Stimulated activated CD4-positive, alpha-beta T cell treated with anti-CD3 and anti-CD28 coated beads, Interleukin-1b, Interleukin-23, amount 100 ng/mL, for 24 hours (primary cell): ENCODE measurements around the gene NEDD9.

Source experiments
- DNase-seq, 4 experiments: peaks; one replicate each; pipeline ENCODE4 v3.0.0-alpha.2; 2020; ENCODE audit warnings: low read depth in 4 of 4, low spot score in 1 of 4

The NEDD9 gene

DNA sequence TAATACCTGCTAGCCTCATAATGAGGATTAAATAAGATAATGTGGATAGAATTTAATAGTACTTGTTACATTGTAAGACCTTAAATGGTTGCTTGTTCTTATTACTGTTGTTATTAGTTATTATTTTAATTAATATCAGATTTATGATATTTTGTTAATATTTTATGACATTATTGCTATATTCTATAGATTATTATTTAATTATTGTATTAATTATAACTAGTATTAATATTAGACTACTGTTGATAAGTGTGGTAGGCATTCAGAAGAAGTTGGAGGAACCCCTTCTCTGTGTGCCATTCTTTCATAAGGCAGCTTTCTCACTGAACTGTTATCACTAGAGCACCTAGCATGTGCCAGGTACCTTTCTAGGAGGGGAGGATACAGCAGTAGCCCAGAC, 2.6 kb upstream of the NEDD9 start:
- DNase-seq, result no peak

DNA sequence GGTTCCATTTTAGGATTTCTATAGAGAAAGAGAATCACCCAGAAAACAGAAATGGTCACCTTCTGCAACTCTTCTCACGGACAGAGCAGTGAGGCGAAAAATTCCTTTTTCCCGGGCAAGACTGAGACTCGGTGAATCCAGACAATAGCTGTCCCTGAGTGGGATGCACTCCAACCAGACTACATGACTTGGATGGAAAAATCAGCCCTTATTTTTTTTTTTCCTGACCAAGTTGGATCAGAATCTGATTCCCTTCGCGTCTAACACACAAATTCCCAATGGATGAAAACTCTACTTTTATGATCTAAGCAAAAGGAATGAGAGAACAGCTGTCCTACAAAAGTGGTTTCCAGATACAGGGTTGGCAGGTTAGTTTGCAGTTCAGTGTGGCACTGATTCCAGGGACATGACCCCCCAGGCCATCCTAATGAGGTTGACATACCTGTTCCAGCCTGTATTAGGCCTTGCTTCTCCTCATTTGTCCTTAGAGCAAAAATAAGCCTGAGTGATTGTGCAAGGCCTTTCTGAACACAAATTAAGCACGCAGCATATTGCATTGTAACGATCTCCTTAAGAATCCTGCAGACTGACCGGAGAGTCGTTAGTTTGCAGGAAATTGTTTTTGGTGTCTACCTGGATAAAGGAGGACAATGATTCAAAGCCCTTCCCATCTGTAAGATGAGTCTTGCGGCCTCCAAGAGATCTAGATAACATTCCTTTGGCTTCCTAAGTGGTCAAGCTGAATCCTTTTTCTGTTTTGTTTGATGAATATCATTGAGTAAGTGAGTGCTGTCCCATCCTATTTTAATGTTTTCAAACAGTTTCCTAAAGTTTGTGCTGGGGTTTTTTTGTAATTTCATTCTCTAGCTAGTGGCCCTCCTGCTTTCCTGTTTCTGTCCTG, 1.5 kb upstream of the NEDD9 start:
- DNase-seq, result no peak

DNA sequence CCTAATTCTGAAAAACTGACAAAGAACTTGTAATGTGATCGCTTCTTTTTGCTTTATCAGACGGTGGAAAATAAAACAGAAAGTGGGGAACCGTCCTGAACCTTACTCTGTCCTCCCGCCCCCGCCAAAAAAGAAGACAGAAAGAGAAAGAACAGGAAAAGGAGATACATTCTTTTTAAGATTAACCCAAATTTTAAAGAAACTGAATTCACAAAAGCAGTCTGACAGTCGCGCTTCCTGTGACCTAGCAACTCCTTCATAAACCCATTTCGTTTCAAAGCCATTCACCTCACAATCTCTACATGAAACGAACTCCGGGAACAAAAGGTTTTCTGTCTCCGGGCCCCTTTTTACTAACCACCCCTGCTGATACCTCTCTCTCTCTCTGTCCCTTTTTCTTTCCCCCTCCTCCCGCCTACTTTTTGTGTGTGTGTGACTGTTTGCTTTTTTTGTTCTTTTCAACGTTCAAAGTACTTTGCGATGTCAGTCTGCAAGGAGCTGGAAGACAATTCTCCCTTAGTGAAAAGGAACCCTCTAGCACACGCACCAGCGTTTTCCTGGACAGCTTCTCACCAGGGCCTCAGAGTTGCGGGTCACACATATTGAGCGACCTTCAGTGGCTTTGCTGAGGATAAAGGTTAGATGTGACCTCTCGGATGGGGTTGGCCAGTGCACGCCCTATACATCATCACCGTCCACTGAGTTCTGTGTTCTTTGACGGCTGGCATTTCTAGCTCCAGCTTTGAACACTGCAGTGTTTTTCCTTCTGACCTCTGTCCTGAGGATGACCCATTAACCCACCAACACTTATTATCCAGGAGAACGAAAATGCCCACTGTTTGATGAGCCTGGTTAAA, 530 bp upstream of the NEDD9 start:
- DNase-seq, result no peak

DNA sequence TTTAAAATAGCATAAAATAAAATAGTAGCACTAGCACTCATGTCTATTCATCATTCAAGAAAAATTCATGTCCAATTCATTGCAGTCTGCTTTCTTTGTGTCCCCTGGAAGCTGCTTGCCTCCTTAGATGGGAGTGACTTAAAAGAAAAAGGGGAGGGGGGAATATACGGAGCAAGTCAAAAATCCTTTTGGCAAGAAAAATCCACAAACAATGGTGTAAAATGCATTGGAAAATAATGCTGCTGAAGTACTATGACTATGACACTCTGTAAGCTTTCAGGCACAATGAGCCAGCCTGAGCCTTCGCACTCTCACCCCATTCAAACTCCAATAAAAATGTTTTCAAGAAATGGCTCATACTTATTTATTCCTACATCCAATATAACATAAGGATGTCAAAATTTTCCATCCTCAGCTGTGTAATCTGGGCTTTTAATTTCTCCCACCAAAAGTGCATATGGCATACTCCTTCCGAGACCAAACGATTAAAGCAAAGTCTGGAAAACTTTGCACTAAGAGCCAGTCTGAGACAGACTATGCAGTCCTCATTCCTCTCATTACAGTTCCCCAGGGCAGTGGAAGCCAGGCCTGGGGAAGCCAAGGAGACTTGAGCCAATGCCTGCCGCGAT, 790 bp downstream of the NEDD9 start:
- DNase-seq, result no peak

DNA sequence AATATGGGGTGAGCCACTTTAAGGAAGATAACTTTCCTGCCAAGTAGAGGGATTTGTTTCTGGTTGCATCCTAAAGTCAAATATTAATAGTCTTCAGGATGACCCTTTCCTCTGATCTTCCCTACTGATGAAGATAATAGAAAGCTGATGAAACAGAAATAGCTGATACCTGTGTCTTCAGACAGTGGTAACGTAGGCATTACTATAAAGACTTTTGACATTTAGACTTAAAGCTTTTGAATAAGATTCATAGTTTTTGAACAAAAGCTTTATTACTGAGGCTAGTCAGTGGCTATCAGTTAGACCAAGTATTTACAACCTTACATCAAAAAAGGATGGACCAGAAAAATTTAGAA, 1.4 kb downstream of the NEDD9 start:
- DNase-seq, result no peak

DNA sequence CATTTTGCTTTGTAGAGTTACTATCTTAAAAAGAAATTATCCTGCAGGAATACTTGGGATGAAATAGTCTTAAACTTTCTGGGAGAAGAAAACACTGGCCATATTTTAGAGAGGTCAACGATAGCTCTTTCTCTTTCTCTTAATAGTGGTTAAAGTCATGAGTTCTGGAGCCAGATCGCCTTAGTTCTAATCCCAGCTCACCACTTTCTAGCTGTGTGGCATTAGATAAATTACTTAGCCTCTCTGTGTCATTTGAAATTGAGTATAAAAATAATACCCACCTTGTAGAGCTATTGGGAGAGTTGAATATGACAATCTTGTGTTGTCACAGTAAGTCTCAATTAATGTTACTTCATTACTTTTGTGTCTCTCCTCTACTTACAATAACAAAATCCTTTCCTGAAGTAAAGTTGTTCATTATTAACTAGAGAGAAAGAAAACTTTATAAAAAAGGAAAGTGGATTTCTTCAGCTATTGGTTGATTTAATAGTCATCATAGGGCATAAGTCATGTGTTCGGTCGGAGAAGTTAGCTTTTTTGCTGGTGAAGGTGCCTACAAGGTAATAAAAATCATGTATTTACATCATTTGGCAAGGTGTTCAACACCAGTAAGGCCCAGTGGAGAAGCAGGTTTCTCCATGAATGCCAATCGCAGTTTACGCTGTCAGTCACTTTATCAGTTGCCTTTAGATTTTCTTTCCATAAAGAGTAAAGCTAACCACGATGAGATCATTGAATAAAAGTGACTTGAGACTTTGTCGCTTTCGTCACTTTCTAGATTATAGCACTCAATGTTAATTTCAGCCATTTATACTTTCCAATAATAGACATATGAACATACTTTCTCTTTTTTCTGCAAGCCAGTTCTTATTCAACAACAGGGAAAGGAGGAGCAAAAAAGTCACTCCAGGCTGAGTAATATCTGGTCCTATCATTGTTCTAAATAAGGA, 2.0 kb downstream of the NEDD9 start:
- DNase-seq, result no peak

DNA sequence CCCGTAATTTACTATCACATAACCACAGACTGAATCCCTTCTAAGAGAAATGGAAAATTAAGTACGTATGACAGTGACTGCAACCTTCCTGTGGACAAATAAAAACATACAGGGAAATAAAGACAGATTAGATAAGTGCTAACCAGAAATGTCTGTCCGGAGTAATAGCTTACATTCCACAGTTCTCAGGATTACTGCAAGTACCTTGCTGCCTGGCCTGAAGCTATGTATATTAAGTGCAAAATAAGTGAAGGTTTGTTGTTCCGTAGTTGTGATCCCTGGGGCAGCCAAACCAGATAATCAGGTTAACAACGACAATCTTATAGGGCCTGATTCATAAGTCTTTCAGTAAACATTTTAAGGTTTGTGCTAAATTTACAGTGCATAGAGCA, 2.8 kb downstream of the NEDD9 start:
- DNase-seq, result no peak

DNA sequence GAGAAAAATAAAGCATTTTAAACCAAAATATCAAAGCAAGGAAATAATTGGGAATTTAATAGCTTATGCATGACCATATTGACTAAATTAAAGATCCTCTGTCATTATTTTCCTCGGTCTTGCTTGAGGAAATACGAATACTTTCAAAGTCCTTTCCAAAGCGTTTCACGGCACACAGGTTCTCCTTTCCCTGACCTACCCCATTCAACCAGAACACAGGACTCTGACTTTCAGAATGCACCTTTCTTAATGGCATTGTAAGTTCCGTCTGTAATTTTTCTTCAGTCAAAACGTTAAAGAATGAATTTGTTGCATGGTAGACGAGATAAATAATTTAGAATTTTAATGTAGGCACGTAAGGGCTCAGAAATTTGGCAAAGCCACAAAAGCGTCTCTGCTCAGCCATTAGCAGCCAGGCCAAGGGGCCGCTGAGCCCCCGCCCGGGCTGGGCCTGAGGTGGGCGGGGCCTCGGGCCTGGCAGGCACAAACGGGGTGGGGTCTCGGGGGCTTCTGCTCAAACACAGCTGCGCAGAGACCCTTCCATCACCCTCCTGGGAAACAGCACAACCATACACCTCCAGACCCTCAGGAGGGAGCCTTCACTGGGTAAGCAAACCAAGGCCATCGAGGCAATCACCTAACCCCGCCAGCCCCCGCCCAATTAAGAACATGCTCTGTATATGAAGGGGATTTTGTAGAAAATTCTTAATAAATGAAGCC, 3.4 kb downstream of the NEDD9 start:
- no peak for DNase-seq

DNA sequence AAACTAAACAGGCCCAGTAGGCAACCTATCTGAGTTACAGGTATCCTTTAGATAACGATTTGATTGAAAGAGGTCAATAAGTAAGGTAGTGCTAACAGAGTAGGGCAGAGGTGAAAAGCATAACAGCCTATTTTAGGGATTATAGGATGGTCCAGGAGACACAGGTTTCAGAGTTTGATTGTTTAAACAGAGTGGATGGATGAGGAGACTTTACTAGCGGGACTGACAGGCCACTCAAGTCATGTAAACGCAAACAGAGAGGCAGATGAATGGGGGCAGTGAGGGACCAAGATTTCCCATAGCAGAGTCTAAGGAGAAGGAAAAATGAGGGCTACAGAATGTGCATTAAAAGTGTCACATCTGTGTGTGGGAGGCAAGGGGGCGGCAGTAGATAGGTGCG, 4.8 kb downstream of the NEDD9 start:
- no peak for DNase-seq

DNA sequence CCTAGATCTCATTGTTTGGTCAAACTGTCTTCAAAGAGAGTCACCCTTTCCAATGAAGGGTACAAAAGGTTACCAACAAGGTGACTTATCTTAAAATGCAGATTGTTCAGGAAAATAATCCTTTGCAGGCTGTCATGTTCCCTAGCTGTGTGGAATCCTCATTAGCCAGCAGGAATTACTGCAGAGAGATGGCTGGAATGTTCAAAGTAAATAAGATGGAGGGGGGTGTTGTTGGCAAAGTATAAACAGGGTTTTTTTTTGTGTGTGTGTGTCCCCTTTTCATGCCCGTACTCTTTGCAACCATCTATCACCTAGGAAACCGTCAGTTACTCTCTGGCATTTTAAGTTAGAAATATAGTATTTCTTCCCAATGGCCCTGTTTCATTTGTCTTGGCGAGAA, 6.5 kb downstream of the NEDD9 start:
- no peak for DNase-seq

DNA sequence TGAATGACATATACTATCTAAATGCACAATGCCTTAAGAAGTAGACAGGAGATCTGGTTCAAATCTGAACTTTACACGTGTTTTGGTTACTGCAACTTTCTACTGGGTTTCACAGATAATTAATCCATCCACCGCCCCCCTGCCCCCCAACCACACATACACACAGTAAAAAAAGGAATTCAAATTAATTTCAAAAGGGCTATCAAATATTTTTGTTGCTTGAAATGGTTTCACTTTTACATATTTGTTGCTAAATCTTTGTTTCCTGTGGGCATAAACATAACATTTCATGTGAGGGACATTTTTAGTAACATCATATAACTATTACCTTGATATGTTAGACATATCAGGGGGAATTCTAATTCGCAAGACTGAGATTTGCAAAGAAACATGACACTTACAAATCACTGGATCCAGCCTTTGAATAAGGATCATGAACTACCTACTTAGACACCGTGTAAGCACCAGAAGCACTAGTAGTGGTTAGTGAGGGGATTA, 7.5 kb downstream of the NEDD9 start:
- no peak for DNase-seq

DNA sequence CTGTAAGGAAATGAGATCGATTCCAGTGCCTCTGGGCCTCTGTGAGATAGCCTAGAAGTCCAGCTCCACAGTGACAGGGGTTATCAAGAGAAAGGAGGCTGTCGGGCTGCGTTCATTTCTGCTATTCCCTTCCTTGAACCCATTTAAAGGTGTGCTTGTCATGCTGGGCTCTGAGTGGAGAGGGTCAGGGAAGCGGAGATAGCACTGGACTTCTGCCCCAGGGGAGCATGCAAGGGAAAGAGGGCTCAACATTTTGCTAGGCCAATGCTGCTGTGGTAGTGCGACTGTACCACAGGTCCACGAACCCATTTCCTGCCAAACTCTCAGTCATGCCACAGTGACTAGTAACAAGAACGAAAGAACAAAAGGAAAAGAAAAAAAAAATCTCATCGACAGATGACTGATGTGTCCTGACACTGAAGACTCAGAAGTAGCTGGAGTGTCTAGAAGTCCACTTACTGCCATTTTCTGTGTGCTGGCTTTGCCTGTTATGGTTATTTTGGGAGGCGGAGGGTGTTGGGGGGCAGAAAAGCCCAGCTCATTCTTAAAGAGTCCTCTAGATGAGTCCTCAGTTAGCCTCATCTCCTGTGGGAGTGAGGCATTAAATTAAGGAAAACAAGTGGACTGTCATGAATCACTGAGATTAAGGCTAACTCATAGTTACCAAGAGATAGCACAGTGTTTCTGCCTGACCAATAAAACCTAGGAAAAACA, 8.1 kb downstream of the NEDD9 start:
- no peak for DNase-seq

DNA sequence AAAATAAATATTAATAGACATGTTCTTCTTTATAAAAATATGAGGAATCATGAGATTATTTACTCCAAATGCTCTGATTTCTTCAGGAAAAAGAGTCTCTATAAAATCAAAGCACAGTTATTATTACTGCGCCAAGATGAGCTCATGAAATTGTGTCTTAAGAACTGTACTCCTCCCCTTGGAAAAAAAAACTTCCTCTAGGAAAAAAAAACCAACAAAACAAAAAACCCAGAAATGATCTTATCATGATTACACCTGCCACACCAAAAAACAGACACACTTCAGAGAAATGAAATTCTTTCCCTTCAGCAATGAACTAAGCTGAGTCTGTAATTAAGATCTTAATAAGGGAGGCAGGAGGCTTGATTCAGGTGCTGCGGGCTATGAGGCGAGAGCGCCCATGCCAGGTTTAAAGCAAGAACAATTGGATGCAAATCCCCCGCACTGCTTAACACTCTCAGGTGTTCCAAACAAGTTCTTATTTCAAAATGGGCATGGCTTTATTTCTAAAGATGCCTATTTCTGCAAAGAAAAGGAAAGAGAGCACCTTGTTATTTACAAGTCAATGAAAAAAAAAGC, 9.1 kb downstream of the NEDD9 start:
- DNase-seq, result no peak

DNA sequence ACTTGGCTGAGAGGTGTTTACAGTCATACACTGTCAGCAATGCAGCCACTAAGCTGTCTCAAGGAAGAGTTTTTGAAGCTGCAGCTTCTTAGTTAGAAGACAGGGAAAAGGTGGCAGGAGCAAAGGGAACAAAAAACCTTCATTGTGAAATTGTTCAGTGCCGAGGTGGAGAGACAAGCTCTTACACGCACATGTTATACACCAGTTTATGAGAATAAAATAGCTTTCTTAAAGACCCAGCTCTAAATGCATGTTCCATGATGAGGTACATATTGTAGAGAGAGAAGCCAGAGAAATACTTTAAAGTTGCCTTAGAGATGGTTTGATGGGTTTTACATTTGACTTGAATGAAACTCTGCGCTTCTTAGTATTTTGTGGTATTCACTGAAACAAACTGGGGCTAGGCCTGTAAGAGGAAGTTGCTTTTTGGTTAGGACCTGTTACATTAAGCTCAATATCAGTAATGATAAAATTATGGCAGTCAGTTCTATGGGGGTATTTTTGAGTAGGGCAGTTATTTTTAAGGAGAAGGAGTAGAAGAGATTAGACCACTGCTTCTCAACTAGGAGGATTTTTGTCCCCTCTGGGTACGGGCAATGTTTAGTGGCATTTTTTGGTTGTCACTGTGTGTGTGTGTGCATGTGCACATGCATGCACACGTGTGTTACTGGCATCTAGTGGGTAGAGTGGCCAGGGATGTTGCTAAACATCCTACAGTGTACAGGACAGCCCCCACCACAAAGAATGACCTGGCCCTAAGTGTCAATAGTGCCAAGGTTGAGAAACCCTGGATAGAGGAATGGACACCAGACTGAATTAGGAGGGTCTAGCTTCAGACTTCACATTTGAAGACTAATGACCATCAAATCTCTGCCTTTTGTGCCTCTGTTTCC, 9.8 kb downstream of the NEDD9 start:
- no peak for DNase-seq

DNA sequence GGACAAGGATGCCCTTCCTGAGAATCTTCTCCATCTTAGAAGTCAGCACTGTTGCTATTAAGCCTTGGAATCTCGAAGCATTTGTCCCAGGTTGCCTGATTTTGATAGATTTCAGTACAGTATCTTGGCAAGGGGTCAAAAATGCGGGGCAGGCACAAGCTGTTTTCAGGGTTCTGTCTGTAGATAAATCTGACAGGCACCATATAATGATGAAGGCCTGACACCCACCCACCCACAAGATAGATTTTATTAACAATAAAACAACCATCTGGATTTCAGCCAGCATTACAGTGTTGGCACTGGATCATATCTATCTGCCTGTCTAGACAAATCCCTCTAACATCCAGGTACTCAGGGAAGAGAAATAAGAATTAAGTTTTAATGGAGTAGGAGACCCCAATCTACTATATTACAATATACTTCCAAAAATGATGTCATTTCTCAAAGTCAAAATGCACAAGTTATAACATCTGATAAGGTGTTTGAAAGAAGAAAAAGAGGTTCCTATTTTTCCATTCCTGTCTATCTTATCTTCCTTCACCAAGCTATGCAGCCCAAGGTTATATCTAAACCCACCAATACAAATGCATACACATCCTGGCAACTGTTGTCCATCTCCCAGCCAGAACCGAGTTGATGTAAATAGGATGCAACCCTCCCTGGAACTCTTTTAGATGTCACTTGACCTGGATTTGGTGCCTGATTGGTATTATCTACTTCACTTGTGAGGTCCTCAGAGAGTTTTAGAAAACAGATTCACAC, 10.7 kb downstream of the NEDD9 start:
- DNase-seq, result no peak

DNA sequence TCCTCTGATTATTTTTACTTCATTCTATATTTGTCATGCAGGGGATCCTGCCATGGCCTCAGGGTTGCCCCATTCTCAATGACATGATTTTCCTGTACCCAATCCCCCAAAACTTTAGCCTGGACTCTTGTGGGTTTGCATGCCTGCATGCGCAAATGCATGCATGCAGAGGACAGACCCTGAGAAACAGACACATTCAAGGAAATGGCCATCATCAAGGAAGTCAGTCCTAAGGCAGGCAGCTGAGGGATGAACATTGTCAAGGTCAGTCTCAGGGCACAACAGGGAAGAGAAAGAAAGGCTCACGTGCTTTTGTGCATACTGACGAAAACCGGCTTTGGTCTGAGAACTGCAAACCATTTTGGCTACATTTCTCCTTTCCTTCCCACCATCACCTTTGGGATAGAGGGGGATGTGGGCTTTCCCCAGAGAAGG, 13.1 kb downstream of the NEDD9 start:
- no peak for DNase-seq
